Activated T-cell treated with anti-CD3 and anti-CD28 coated beads, Interleukin-2, amount 50 U/mL, for 72 hours (primary cell): ENCODE measurements around the gene STARD3. TPM values are rescaled to one million over a fixed set of nuclear protein-coding genes. Genes with fewer than 3 reads are reported as not detected.

ENCODE experiments used
- ATAC-seq, 2 donors: fragments of 150-1000 bp; cut with Tn5 transposase; replicated peaks in 1 of 2; 2 replicates each; pipeline ENCODE4 v1.10.0; 2021; ENCODE audit warnings: moderate library complexity in 2 of 2, mild to moderate bottlenecking in 1 of 2
- DNase-seq, 2 donors: peaks; one replicate each; pipeline ENCODE4 v3.0.0; 2021 to 2022; ENCODE audit warnings: mixed read lengths in 1 of 2
- H3K27ac Mint-ChIP-seq: one replicate; pipeline ENCODE4 v1.8.0; 2022; ENCODE audit warnings: mild to moderate bottlenecking, moderate library complexity, mixed read lengths
- H3K27me3 Mint-ChIP-seq: one replicate; pipeline ENCODE4 v1.8.0; 2022; ENCODE audit warnings: low read depth, mixed read lengths
- H3K36me3 Mint-ChIP-seq, 2 donors: one replicate each; pipeline ENCODE4 v1.8.0; 2022; ENCODE audit warnings: mixed read lengths in 2 of 2, mild to moderate bottlenecking in 1 of 2; ENCODE audit not compliant: insufficient read depth in 2 of 2
- H3K4me1 Mint-ChIP-seq: one replicate; pipeline ENCODE4 v1.8.0; 2022; ENCODE audit warnings: low read depth, mixed read lengths
- H3K4me3 Mint-ChIP-seq, 2 donors: one replicate each; pipeline ENCODE4 v1.8.0; 2022; ENCODE audit warnings: mild to moderate bottlenecking in 2 of 2, mixed read lengths in 2 of 2, moderate library complexity in 2 of 2
- H3K9me3 Mint-ChIP-seq, 2 donors: one replicate each; pipeline ENCODE4 v1.8.0; 2022; ENCODE audit warnings: mixed read lengths in 2 of 2
- total RNA-seq, 2 donors: library from RNA; stranded (reverse); gene quantifications; one replicate each; pipeline ENCODE4 v1.2.3, GENCODE V29; 2022

Gene STARD3
- total RNA-seq, 2 donors from 2014 or later, result 63.5 to 65.1 TPM

GRCh38 chr17:39674179-39674578 lies 37.2 kb downstream of the STARD3 start:
- no peaks in the 10 kb centered on the region for H3K36me3 Mint-ChIP-seq
- ATAC-seq (no peak), DNase-seq (no peak)
- no peak overlapping the region for H3K4me3 Mint-ChIP-seq
- H3K27ac Mint-ChIP-seq, result no peak overlapping the region
- H3K27me3 Mint-ChIP-seq, result peaks cover 4% of the 10 kb centered on the region
- peaks cover 32% of the 10 kb centered on the region for H3K4me1 Mint-ChIP-seq
- H3K9me3 Mint-ChIP-seq, result no peaks in the 10 kb centered on the region

DNA sequence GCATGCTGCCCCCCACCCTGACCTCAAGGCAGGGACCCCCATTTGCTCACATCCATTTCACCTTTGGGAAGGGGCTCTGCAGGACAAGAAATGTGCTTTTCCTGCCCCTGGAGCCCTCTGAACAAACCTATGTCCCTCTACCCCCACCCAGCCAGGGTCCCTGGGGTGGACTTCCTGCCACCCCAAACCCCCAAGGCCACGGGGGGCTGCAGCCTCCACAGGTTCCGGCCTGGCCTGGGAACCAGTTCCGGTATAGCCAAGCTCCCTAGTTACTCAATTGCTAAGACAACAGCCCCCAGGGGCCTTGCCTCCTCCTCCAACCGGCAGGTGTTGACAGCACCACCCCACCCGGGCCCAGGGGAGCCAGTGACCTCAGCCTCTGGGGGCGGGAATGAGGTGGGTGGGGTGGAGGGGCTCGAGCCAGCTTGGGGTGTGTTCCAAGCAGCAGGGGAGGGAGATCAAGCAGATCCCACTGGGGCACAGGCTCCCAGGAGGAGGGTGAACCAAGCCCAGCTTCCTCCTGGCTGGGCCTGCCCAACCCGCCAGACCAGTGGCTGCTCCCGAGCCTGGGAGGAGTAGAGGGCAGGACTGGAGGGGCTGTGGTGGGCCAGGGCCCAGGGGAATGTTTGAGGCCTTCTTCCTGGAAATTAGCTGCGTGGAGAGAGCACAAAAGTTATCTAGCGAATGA lies 37.9 kb downstream of the STARD3 start:
- Mint-ChIP-seq H3K36me3 (no peaks in the 10 kb centered on the region), H3K4me3 (no peak overlapping the region), H3K27ac (no peak overlapping the region), H3K9me3 (no peaks in the 10 kb centered on the region), H3K4me1 (peaks cover 39% of the 10 kb centered on the region), H3K27me3 (no peaks in the 10 kb centered on the region)
- no peak for ATAC-seq
- DNase-seq, result no peak

GRCh38 chr17:39675390-39676082 lies 38.6 kb downstream of the STARD3 start:
- Mint-ChIP-seq H3K27ac (no peak overlapping the region), H3K4me3 (no peak overlapping the region), H3K9me3 (no peaks in the 10 kb centered on the region), H3K27me3 (no peaks in the 10 kb centered on the region), H3K36me3 (no peaks in the 10 kb centered on the region), H3K4me1 (peaks cover 46% of the 10 kb centered on the region)
- ATAC-seq (no peak), DNase-seq (no peak)

DNA sequence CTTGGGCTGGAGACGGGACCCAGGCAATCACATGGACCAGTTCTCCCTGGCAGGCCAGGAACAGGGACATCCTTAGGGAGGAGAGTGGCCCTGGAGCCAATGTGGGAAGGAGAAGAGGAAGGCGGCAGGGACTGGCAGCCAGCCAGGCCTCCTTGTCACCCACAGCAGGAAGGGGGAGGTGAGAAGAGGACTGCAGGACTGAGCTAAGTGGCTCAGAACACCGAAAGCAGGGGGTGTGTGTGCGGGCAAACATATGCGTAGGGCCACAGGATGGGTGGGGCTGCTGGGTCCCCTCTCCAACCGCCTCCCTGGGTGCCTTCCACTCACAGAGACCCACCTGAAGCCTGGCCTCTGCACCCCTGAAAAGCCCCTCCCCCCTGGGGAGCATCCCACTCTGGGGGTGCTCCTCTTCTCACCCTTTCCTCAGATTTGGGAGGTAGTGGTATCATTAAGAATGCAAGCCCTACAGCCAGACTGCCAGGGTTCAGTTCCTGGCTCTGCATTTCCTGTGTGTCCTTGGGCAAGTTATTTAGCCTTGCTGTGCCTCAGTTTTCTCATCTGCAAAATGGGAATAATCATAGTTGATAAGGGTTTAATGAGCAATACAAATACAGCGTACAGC lies 39.4 kb downstream of the STARD3 start:
- H3K27me3 Mint-ChIP-seq, result no peaks in the 10 kb centered on the region
- ATAC-seq, result peak; percentile 48 to 55
- H3K4me3 Mint-ChIP-seq, result peak overlapping the region; percentile 1 to 38
- H3K36me3 Mint-ChIP-seq, result no peaks in the 10 kb centered on the region
- peaks cover 53% of the 10 kb centered on the region for H3K4me1 Mint-ChIP-seq
- DNase-seq, result peak; percentile 36 to 46
- no peak overlapping the region for H3K27ac Mint-ChIP-seq
- H3K9me3 Mint-ChIP-seq, result no peaks in the 10 kb centered on the region

DNA sequence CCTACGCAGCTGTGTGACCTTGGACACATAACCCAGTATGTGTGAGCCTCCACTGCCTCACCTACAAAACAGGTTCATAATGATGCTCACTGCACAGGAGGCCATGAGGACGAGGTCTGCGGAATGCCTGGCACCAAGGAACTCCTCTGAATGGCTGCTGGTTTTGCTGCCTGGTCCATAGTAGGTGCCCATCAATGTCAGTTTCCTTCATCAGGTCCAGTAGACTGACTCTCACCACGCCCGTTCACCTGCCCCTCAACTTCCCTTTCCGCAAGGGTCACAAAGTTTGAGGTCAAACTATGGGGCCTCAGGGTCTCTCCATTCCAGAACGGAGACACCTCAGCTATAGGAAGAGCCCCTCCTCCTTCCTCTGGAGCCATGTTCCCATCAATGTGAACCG lies 40.1 kb downstream of the STARD3 start:
- H3K9me3 Mint-ChIP-seq, result no peaks in the 10 kb centered on the region
- H3K27me3 Mint-ChIP-seq, result no peaks in the 10 kb centered on the region
- no peaks in the 10 kb centered on the region for H3K36me3 Mint-ChIP-seq
- peaks cover 53% of the 10 kb centered on the region for H3K4me1 Mint-ChIP-seq
- no peak overlapping the region for H3K4me3 Mint-ChIP-seq
- no peak overlapping the region for H3K27ac Mint-ChIP-seq
- ATAC-seq, result no peak
- DNase-seq, result no peak

DNA sequence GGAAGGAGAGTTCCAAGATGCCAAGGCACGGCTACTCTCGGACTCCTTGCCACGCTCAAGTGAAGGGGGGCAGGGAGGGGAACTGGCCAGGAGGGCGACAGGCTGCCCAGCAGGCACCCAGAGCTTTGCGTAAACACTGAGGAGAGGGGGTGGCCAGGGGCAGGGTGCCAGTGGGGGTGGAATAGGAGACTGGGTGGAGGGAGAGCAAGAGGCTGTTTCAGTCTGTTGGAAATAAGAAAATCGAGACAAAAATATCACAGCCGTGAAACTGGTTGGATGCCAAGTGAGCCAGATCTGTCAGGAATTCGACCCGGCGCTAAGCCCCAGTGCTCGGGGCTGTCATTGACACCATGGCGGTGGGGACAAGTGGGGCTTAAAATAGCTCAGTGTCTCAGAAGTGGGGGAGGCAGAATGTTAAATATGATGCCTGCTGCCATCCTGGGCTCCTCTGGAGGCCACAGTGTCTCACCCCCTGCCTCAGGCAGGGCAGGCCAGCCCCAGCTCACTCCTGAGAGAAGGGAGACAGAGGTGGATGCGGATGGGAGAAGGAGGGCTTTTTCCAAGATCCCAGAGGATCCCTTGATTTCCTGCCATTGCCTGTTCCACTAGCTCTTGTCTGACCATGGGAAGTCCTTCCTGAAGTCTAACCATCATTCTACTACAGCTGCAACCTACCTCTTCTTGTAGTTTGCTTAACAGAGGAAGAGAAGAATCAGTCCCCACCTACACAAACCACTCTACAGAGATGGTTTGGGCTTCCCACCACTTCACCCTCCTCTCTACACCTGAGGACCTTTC lies 40.8 kb downstream of the STARD3 start:
- no peak for ATAC-seq
- Mint-ChIP-seq H3K27ac (no peak overlapping the region), H3K36me3 (no peaks in the 10 kb centered on the region), H3K4me1 (peaks cover 53% of the 10 kb centered on the region), H3K4me3 (no peak overlapping the region), H3K27me3 (no peaks in the 10 kb centered on the region), H3K9me3 (no peaks in the 10 kb centered on the region)
- DNase-seq, result no peak

DNA sequence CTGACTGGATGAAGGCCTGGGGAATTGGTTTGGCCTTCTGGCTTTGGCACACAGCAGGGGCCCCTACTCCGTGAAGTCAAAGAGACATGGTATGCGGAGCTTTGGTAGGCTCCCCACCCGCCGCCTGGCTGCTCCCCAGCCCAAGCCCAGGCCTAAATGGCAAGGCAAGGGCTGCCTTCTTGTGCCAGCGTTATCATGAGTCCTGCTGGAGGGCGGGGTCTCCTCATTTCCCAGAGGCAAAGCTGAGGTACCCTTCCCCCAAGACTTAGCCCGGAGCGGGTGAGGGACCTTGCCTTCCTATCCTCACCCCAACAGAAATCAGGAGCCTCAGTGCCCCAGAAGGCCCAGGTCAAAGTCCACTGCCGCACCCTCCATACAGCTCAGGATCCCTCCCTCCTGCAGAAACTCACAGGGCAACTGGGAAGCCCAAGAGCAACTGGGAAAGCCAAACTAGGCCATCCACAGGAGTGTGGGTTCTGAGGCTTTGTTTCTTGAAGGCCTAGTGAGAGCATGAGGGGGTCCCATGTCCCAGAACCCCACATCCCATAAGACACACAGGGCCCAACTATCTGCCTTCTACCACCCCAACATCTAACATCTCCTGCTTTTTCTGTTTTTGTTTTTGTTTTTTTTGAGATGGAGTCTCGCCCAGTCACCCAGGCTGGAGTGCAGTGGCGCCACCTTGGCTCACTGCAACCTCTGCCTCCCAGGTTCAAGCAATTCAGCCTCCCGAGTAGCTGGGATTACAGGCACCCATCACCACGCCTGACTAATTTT lies 41.6 kb downstream of the STARD3 start:
- peaks cover 53% of the 10 kb centered on the region for H3K4me1 Mint-ChIP-seq
- H3K4me3 Mint-ChIP-seq, result peak overlapping the region in 1 of 2 donors; percentile 31
- peak overlapping the region; percentile 64 for H3K27ac Mint-ChIP-seq
- DNase-seq (no peak), ATAC-seq (no peak)
- no peaks in the 10 kb centered on the region for H3K36me3 Mint-ChIP-seq
- no peaks in the 10 kb centered on the region for H3K27me3 Mint-ChIP-seq
- no peaks in the 10 kb centered on the region for H3K9me3 Mint-ChIP-seq

DNA sequence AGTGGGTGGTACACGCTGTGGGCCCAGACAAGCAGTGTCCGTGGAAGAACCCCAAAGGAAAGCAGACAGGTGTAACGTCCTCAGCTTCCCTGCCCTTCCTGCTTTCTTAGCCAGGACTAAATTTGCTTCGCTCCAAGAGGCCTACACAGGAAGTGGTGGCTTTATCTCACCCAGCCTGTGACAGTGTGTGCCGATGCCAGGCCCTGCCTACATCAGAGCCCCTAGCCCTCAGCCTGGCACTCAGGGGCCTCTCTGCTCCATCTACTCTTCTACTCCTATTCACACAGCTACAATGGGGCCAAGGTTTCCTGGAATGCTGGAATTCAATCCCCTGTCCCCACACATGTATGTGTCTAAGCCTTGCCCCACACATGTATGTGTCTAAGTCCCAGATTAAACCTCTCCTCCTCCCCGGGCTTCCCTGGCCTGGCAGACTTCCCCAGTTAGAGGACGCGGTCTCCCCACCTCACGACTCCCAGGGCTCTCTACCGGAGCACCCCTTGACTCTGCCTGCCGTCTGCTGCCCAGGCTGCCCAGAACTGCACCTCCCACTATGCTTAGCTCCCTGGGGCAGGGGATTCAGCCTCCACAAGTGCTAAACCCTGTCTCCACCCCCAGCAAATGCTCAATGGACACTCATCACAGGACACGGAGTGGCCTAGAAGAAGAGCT lies 42.7 kb downstream of the STARD3 start:
- Mint-ChIP-seq H3K4me1 (peaks cover 53% of the 10 kb centered on the region), H3K4me3 (peak overlapping the region; percentile 31 to 56), H3K27ac (peak overlapping the region; percentile 64), H3K9me3 (no peaks in the 10 kb centered on the region), H3K36me3 (no peaks in the 10 kb centered on the region), H3K27me3 (no peaks in the 10 kb centered on the region)
- DNase-seq (peak; percentile 41 to 50), ATAC-seq (peak; percentile 72 to 76)

- Mint-ChIP-seq H3K36me3 (peaks cover 3 to 6% of the 10 kb centered on the region in 2 donors), H3K27ac (no peak overlapping the region), H3K4me3 (no peak overlapping the region)
Measured at GRCh38 chr17:39683295-39683939, 46.5 kb downstream of the STARD3 start.

DNA sequence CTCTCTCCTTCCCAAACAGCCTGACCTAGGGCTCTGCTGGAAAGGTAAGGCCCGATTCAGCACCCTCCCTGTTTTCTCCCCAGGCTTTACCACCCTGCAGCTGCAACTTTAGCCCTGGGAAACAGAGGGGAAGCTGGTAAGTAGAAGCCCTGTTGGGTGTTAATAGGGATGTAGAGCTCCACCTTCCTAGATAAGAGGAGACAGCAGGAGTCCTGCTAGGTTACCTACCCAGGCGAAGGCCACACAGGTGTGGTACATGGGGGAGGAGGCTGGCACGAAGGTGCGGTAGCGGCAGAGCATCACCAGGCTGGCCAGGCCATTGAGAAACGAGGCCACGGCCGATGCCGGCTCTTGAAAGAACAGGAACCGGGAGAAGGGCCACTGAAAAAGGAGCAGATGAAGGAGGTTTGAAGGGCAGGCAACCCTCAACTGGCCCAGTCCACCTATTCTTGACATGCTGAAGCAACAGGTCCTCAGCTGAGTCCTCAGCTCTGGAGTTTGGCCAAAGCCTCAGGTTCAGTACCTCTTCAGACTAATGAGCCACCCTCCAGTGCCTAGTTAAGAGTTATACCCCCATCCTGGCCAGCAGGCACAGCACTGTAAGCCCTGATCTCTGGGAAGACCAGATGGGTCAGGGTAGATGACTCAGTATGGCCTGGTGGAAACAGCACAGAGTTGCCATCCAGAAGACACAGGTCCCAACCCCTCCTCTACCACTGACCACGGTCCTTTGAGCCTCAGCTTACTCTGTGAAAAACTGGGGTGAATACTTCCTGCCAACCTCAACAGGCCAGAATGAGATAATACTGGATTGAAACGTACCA lies 47.6 kb downstream of the STARD3 start:
- H3K27me3 Mint-ChIP-seq, result no peaks in the 10 kb centered on the region
- no peak overlapping the region for H3K4me3 Mint-ChIP-seq
- H3K9me3 Mint-ChIP-seq, result no peaks in the 10 kb centered on the region
- ATAC-seq (no peak), DNase-seq (no peak)
- no peak overlapping the region for H3K27ac Mint-ChIP-seq
- peaks cover 6 to 8% of the 10 kb centered on the region in 2 donors for H3K36me3 Mint-ChIP-seq
- peaks cover 44% of the 10 kb centered on the region for H3K4me1 Mint-ChIP-seq

More at GRCh38 chr17:39683295-39683939, 46.5 kb downstream of the STARD3 start:
- Mint-ChIP-seq H3K4me1 (peaks cover 46% of the 10 kb centered on the region), H3K9me3 (no peaks in the 10 kb centered on the region), H3K27me3 (no peaks in the 10 kb centered on the region)
- DNase-seq, result no peak
- ATAC-seq, result no peak

GRCh38 chr17:39687101-39687545 lies 50.2 kb downstream of the STARD3 start:
- peaks cover 27% of the 10 kb centered on the region for H3K4me1 Mint-ChIP-seq
- H3K9me3 Mint-ChIP-seq, result no peaks in the 10 kb centered on the region
- H3K4me3 Mint-ChIP-seq, result peak overlapping the region; percentile 94 to 96
- no peak overlapping the region for H3K27ac Mint-ChIP-seq
- H3K36me3 Mint-ChIP-seq, result peaks cover 6 to 8% of the 10 kb centered on the region in 2 donors
- H3K27me3 Mint-ChIP-seq, result no peaks in the 10 kb centered on the region
- DNase-seq (no peak), ATAC-seq (no peak)
